NCI-H128 (cell line): Measurements from ENCODE around the gene SLC25A1.
"Not testable (repeated sequence)": the region's sequence is repeated elsewhere in the genome, so short reads cannot be mapped to it uniquely, and the experiment has no call there.

Source experiments
- DNase-seq: peaks from one replicate; lab custom pipeline; 2025; ENCODE audit not compliant: unreplicated experiment; lab: John Stamatoyannopoulos, UW

Gene SLC25A1

GRCh38 chr22:19168088-19168890, 10.2 kb downstream of the SLC25A1 start:
- DNase-seq: no peak

GRCh38 chr22:19167106-19167869, 11.2 kb downstream of the SLC25A1 start:
- DNase-seq: no peak

GRCh38 chr22:19166421-19166820, 12.1 kb downstream of the SLC25A1 start:
- DNase-seq: no peak

GRCh38 chr22:19164425-19164824, 14.1 kb downstream of the SLC25A1 start:
- DNase-seq: no peak

GRCh38 chr22:19158649-19159048, 19.9 kb downstream of the SLC25A1 start:
- DNase-seq: not testable (repeated sequence)

GRCh38 chr22:19156109-19156508, 22.4 kb downstream of the SLC25A1 start:
- not testable (repeated sequence) for DNase-seq

- no peak for DNase-seq
Observed at GRCh38 chr22:19152942-19153883, 25.3 kb downstream of the SLC25A1 start.

- DNase-seq: no peak
Observed at GRCh38 chr22:19151329-19152191, 27.0 kb downstream of the SLC25A1 start.

- no peak for DNase-seq
Observed at GRCh38 chr22:19150482-19151328, 27.8 kb downstream of the SLC25A1 start.

GRCh38 chr22:19149991-19150390, 28.5 kb downstream of the SLC25A1 start, which contains the start of gene GSC2:
TSS of gene GSC2 (minus strand) at chr22:19150292. CDS start at chr22:19150283, 9 bp downstream.
- DNase-seq: no peak

- DNase-seq: no peak
Observed at GRCh38 chr22:19149047-19149883, 29.3 kb downstream of the SLC25A1 start.

GRCh38 chr22:19148417-19149046, 30.0 kb downstream of the SLC25A1 start:
- DNase-seq: no peak

GRCh38 chr22:19147195-19147780, 31.2 kb downstream of the SLC25A1 start:
- no peak for DNase-seq

- DNase-seq: no peak
Observed at GRCh38 chr22:19146215-19146968, 32.1 kb downstream of the SLC25A1 start.

- no peak for DNase-seq
Observed at GRCh38 chr22:19143967-19144400, 34.6 kb downstream of the SLC25A1 start.

GRCh38 chr22:19143212-19143611, 35.3 kb downstream of the SLC25A1 start:
- DNase-seq: no peak

GRCh38 chr22:19142394-19142793, 36.1 kb downstream of the SLC25A1 start:
- DNase-seq: no peak
